Chondrocyte (in vitro differentiated cells): ENCODE data around the gene JARID2. TPM values are rescaled to one million over a fixed set of nuclear protein-coding genes. Genes with fewer than 3 reads are reported as not detected.
A peak's percentile ranks its signal among the peaks of the same experiment; 100 is the strongest.

Source experiments
- DNase-seq: peaks from one replicate; pipeline ENCODE4 v3.0.0; 2021; ENCODE audit warnings: mixed read lengths, low spot score
- H3K27ac Mint-ChIP-seq: one replicate; pipeline ENCODE4 v1.8.0; 2021; ENCODE audit warnings: mild to moderate bottlenecking, moderate library complexity, mixed read lengths; ENCODE audit not compliant: unreplicated experiment
- H3K27me3 Mint-ChIP-seq: 2 replicates; pipeline ENCODE4 v1.8.0; 2021; ENCODE audit warnings: low read depth, mixed read lengths
- H3K36me3 Mint-ChIP-seq: 2 replicates; pipeline ENCODE4 v1.8.0; 2021; ENCODE audit warnings: low read depth, mixed read lengths
- H3K4me1 Mint-ChIP-seq: 2 replicates; pipeline ENCODE4 v1.8.0; 2021; ENCODE audit warnings: low read depth, mild to moderate bottlenecking, mixed read lengths
- H3K4me3 Mint-ChIP-seq: one replicate; pipeline ENCODE4 v1.8.0; 2021; ENCODE audit warnings: mild to moderate bottlenecking, moderate library complexity, mixed read lengths; ENCODE audit not compliant: unreplicated experiment
- H3K9me3 Mint-ChIP-seq: 2 replicates; pipeline ENCODE4 v1.8.0; 2021; ENCODE audit warnings: low read depth, mixed read lengths
- long read RNA-seq: library from polyadenylated mRNA; stranded (forward); transcript quantifications from one replicate; pipeline ENCODE4 v2.0.0, GENCODE V29; 2021
- total RNA-seq: library from RNA; stranded (reverse); gene quantifications from 3 replicates; pipeline ENCODE4 v1.2.1, GENCODE V29; 2021
- TF ChIP-seq, protein P1 (sequence below): fragments of 200-600 bp; sonication (generic); IDR thresholded peaks from 2 replicates; pipeline ENCODE4 v1.5.0; 2021; ENCODE audit warnings: antibody characterized with exemption, mild to moderate bottlenecking, moderate library complexity

The JARID2 gene
- total RNA-seq: 7.7 to 10.2 TPM (median 9.9 TPM) in 3 replicates
- long read RNA-seq, full-length matches to known transcripts: 1 of 8 reads
- long read RNA-seq, partial matches to known transcripts: 5 of 8 reads
- long read RNA-seq, other reads (novel, unspliced or antisense): 2 of 8 reads

DNA sequence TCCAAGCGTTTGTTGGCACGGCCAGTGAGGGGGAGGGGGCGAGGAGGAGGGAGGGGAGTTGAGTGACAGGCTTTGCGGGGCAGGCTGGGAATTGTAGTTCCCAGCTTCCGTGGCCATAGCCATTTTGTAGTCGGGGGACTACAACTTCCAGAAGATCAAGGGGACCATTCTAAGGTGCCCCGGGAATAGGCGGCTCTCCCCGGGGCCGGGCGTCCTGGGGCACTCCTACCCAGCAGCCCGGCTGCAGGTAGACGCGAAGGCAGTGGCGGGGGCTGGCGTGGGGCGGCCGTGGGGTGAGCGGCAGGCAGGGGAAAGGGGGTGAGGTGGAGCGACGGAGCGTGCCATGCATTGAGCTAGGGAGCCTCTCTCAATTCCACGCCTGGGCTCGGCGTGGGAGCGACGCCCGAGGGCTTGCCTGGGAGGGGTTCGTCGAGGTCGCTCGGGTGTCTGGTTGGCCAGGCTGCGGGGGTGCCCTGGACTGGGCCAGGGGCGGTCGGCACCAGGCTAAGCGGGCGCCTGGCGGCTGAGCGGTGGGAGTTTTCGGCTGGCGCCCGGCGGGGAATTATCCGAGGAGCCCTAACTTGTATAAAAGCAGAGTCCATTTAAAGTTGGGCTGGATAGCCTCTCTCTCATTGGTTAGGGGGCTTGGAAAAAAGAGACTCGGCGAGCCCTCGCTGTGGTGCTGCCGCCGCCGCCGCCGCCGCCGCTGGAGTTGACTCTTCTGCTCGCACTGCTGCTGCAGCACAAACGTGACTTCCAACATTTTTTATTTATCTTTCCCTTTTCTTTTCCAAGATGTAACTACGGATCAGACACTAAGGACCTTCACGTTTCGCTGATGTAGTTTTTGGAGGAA is at the start of gene JARID2:
TSS of gene JARID2 (plus strand) at position 709 of the 856 bp plus-strand sequence. CDS start 471 bp downstream, outside the sequence.
- H3K27ac Mint-ChIP-seq: peak within 1 kb of the TSS; percentile 99
- no peaks in the 10 kb centered on the region for H3K36me3 Mint-ChIP-seq
- no peaks in the 10 kb centered on the region for H3K9me3 Mint-ChIP-seq
- no peaks in the 10 kb centered on the region for H3K27me3 Mint-ChIP-seq
- DNase-seq: peak; percentile 98
- peaks cover 26% of the 10 kb centered on the region for H3K4me1 Mint-ChIP-seq
- peak within 1 kb of the TSS; percentile 100 for H3K4me3 Mint-ChIP-seq
- TF ChIP-seq, protein P1, sequence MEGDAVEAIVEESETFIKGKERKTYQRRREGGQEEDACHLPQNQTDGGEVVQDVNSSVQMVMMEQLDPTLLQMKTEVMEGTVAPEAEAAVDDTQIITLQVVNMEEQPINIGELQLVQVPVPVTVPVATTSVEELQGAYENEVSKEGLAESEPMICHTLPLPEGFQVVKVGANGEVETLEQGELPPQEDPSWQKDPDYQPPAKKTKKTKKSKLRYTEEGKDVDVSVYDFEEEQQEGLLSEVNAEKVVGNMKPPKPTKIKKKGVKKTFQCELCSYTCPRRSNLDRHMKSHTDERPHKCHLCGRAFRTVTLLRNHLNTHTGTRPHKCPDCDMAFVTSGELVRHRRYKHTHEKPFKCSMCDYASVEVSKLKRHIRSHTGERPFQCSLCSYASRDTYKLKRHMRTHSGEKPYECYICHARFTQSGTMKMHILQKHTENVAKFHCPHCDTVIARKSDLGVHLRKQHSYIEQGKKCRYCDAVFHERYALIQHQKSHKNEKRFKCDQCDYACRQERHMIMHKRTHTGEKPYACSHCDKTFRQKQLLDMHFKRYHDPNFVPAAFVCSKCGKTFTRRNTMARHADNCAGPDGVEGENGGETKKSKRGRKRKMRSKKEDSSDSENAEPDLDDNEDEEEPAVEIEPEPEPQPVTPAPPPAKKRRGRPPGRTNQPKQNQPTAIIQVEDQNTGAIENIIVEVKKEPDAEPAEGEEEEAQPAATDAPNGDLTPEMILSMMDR: no peak

DNA sequence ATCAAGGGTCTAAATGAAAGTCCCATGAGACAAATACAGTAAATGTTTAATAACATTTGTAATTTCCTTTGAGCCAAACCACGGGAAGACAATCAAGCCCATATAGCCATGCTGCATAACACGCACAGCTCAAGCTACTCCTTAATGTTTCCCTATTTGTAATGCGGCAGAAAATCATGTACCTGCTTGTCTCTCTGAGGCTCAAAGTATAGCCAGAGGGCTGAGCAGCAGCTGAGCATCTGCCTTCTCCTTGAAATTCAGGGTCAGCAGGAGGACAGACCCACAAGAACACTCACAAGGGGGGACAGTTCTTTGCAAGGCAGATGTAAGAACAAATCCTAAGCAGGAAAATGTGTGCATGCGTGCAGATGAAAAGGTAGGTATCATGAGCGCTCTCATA is 45.8 kb upstream of the JARID2 start:
- Mint-ChIP-seq H3K27ac (no peak overlapping the region), H3K4me3 (no peak overlapping the region), H3K9me3 (no peaks in the 10 kb centered on the region), H3K27me3 (peaks cover 4% of the 10 kb centered on the region), H3K36me3 (no peaks in the 10 kb centered on the region), H3K4me1 (no peaks in the 10 kb centered on the region)
- TF ChIP-seq, protein P1: no peak
- no peak for DNase-seq

DNA sequence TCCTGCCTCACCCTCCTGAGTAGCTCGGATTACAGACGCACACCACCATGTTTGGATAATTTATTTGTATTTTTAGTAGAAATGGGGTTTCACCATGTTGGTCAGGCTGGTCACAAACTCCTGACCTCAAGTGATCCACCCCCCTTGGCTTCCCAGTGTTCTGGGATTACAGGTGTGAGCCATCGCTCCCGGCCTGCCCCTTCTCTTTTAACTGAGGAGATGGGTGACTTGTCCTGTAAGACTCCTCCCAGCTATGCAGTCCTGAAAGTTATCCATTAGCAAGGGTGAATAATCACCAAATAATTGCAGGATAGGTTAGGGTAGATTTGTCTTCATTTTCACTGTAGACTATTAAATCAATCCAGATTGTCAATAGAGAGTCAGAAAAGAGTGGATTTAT is 40.5 kb upstream of the JARID2 start:
- no peaks in the 10 kb centered on the region for H3K4me1 Mint-ChIP-seq
- H3K4me3 Mint-ChIP-seq: no peak overlapping the region
- no peaks in the 10 kb centered on the region for H3K9me3 Mint-ChIP-seq

DNA sequence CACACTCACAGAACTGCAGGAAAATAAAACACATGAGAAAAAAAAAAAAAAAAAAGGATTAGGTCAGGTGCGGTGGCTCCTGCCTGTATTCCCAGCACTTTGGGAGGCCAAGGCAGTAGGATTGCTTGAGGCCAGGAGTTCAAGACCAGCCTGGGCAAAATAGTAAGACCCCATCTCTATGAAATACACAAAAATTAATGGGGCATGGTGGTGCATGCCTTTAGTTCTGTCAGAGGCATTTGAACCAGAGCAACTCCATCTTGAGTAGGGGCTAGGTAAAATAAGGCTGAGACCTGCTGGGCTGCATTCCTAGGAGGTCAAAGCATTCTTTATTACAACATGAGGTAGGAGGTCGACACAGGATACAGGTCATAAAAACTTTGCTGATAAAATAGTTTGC is 39.0 kb upstream of the JARID2 start:
- H3K27ac Mint-ChIP-seq: no peak overlapping the region

More for the DNA sequence above, 40.5 kb upstream of the JARID2 start:
- TF ChIP-seq, protein P1: no peak
- no peak overlapping the region for H3K27ac Mint-ChIP-seq
- peak; percentile 21 for DNase-seq
- no peaks in the 10 kb centered on the region for H3K27me3 Mint-ChIP-seq
- no peaks in the 10 kb centered on the region for H3K36me3 Mint-ChIP-seq

DNA sequence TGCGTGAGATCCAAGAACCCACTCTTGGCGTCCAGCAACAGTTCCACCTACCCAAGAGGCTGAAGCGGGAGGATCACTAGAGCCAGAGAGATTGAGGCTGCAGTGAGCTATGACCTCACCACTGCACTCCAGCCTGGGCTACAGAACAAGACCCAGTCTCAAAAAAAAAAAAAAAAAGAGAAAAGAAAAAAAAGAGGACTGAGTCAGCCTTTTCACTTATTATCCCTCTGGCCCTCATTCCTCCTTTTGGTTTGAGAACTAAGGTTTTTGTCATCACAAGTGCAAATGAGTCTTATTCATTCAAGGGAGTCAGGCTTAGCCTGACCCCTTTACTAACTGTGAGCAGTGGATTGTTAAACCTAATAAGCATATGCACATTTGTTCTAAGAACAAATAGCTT is 37.9 kb upstream of the JARID2 start:
- TF ChIP-seq, protein P1: no peak
- DNase-seq: peak; percentile 10
- no peaks in the 10 kb centered on the region for H3K27me3 Mint-ChIP-seq
- H3K27ac Mint-ChIP-seq: no peak overlapping the region
- H3K4me1 Mint-ChIP-seq: no peaks in the 10 kb centered on the region
- no peaks in the 10 kb centered on the region for H3K36me3 Mint-ChIP-seq
- H3K9me3 Mint-ChIP-seq: no peaks in the 10 kb centered on the region
- no peak overlapping the region for H3K4me3 Mint-ChIP-seq

More for the DNA sequence above, 39.0 kb upstream of the JARID2 start:
- TF ChIP-seq, protein P1: no peak
- Mint-ChIP-seq H3K4me3 (no peak overlapping the region), H3K27me3 (no peaks in the 10 kb centered on the region), H3K4me1 (no peaks in the 10 kb centered on the region), H3K36me3 (no peaks in the 10 kb centered on the region), H3K9me3 (no peaks in the 10 kb centered on the region)
- no peak for DNase-seq
